ENCODE results near the gene PTPRK.

DNA sequence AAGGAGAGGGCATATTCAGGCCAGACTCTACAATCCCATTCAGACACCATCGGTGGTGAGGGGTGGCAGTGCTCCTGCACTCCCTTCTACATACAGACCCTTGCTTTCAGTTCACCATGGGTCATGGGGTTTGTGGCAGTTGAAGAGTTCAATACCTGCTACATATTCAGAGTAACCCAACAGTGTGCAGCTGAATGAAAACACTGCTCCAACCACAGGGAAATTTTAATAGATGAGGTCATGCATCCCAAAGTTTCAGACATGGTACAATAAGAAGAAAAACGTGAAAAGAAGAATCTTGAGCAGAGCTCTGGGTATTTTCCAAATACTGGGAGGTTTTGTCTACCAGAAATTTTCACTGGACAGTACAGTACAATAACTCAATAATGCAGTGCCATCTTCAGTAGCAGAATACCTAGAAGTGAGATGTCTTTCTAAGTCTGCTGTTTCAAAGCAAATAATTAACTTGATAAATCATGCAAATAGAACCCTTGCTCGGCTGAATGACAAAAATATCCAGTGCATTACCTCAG lies 162.1 kb downstream of the PTPRK start:
- TF ChIP-seq POLR2A (IDR thresholded peaks at IDR 0.05; ENCODE audit: low read length) = no peak
- TF ChIP-seq GATA1 (IDR thresholded peaks at IDR 0.05; ENCODE audit: low read depth, low read length) = no peak

All from erythroblast (primary cell).